Embryonic facial prominence (tissue), 1 donor: ENCODE data around the gene INTS6L.
"Not testable (repeated sequence)": the region's sequence is repeated elsewhere in the genome, so short reads cannot be mapped to it uniquely, and the experiment has no call there.

ENCODE experiments used
- DNase-seq: peaks from one replicate; pipeline ENCODE4 v3.0.0-alpha.2; 2016; ENCODE audit errors: extremely low spot score

Gene INTS6L

GRCh38 chrX:135522878-135523693 is 2.6 kb downstream of the INTS6L start:
- no peak for DNase-seq

- no peak for DNase-seq
Observed at GRCh38 chrX:135528254-135528653, 7.8 kb downstream of the INTS6L start.

GRCh38 chrX:135528756-135529155 is 8.3 kb downstream of the INTS6L start:
- no peak for DNase-seq

- no peak for DNase-seq
Observed at GRCh38 chrX:135530097-135530496, 9.6 kb downstream of the INTS6L start.

GRCh38 chrX:135531813-135532212 is 11.4 kb downstream of the INTS6L start:
- no peak for DNase-seq

- DNase-seq = no peak
Observed at GRCh38 chrX:135535077-135535940, 14.8 kb downstream of the INTS6L start.

- DNase-seq = no peak
Observed at GRCh38 chrX:135536877-135537276, 16.4 kb downstream of the INTS6L start.

GRCh38 chrX:135541351-135541750 is 20.9 kb downstream of the INTS6L start:
- no peak for DNase-seq

- DNase-seq = no peak
Observed at GRCh38 chrX:135543172-135543571, 22.7 kb downstream of the INTS6L start.

- DNase-seq = no peak
Observed at GRCh38 chrX:135543924-135544323, 23.5 kb downstream of the INTS6L start.

- no peak for DNase-seq
Observed at GRCh38 chrX:135544338-135544948, 24.0 kb downstream of the INTS6L start.

GRCh38 chrX:135547767-135548166 is 27.3 kb downstream of the INTS6L start:
- DNase-seq = no peak

GRCh38 chrX:135549519-135549918 is 29.1 kb downstream of the INTS6L start:
- no peak for DNase-seq

- DNase-seq = no peak
Observed at GRCh38 chrX:135556055-135556454, 35.6 kb downstream of the INTS6L start.

- no peak for DNase-seq
Observed at GRCh38 chrX:135557344-135557743, 36.9 kb downstream of the INTS6L start.

GRCh38 chrX:135572436-135572835 is 52.0 kb downstream of the INTS6L start:
- DNase-seq = no peak

GRCh38 chrX:135581496-135581895 is 61.0 kb downstream of the INTS6L start:
- DNase-seq = no peak

GRCh38 chrX:135585153-135585552 is 64.7 kb downstream of the INTS6L start:
- no peak for DNase-seq

GRCh38 chrX:135591871-135592270 is 71.4 kb downstream of the INTS6L start:
- no peak for DNase-seq

- DNase-seq = not testable (repeated sequence)
Observed at GRCh38 chrX:135594049-135594448, 73.6 kb downstream of the INTS6L start.

GRCh38 chrX:135594453-135594852 is 74.0 kb downstream of the INTS6L start:
- not testable (repeated sequence) for DNase-seq

- no peak for DNase-seq
Observed at GRCh38 chrX:135595543-135595942, 75.1 kb downstream of the INTS6L start.
